Measurements from ENCODE around the gene ATG13.

GRCh38 chr11:46701078-46701654 is 83.8 kb downstream of the ATG13 start:
- no peak for TF ChIP-seq CTCF (IDR thresholded peaks at IDR 0.05)
- TF ChIP-seq POLR2A (IDR thresholded peaks at IDR 0.05): no peak
